NCI-H748 (cell line): ENCODE measurements around the gene KCNH3.

Experiments
- DNase-seq: peaks from one replicate; lab custom pipeline; 2025; ENCODE audit not compliant: unreplicated experiment; lab: John Stamatoyannopoulos, UW

Gene KCNH3

GRCh38 chr12:49559011-49559675 is 20.3 kb downstream of the KCNH3 start:
- DNase-seq: no peak

GRCh38 chr12:49560695-49561094 is 21.9 kb downstream of the KCNH3 start:
- no peak for DNase-seq

GRCh38 chr12:49562233-49562632 is 23.4 kb downstream of the KCNH3 start:
- DNase-seq: no peak

GRCh38 chr12:49562831-49563230 is 24.0 kb downstream of the KCNH3 start:
- no peak for DNase-seq

- no peak for DNase-seq
Measured at GRCh38 chr12:49563951-49564685, 25.3 kb downstream of the KCNH3 start.

GRCh38 chr12:49564686-49565405 is 26.0 kb downstream of the KCNH3 start:
- no peak for DNase-seq

- DNase-seq: no peak
Measured at GRCh38 chr12:49565406-49566265, 26.8 kb downstream of the KCNH3 start.

- no peak for DNase-seq
Measured at GRCh38 chr12:49566361-49566760, 27.5 kb downstream of the KCNH3 start.

- DNase-seq: no peak
Measured at GRCh38 chr12:49567302-49567610, 28.4 kb downstream of the KCNH3 start.

GRCh38 chr12:49567611-49568441 is 29.0 kb downstream of the KCNH3 start, which contains the start of gene MCRS1:
MCRS1 (minus strand) TSS chr12:49568142; CDS start chr12:49566731, 1,411 bp downstream.
- peak; percentile 93 for DNase-seq

- peak; percentile 27 for DNase-seq
Measured at GRCh38 chr12:49568442-49569162, 29.8 kb downstream of the KCNH3 start.

GRCh38 chr12:49577589-49578315 is 38.9 kb downstream of the KCNH3 start:
- no peak for DNase-seq

GRCh38 chr12:49578471-49579112 is 39.8 kb downstream of the KCNH3 start:
- no peak for DNase-seq

GRCh38 chr12:49580572-49581535 is 42.0 kb downstream of the KCNH3 start:
- DNase-seq: peak; percentile 82

- DNase-seq: no peak
Measured at GRCh38 chr12:49582201-49582600, 43.4 kb downstream of the KCNH3 start.

- no peak for DNase-seq
Measured at GRCh38 chr12:49582850-49583249, 44.0 kb downstream of the KCNH3 start.

GRCh38 chr12:49583366-49584094 is 44.7 kb downstream of the KCNH3 start:
- DNase-seq: no peak
